A673 (cell line): ENCODE results near the gene RANBP10.

ENCODE experiments used
- EZH2 ChIP-seq: fragments of 200-600 bp; sonication (generic); IDR thresholded peaks from 2 replicates; pipeline ENCODE4 v1.6.1; 2017; ENCODE audit warnings: borderline replicate concordance, low read depth, mild to moderate bottlenecking, mixed read lengths, antibody characterized with exemption, low read length; ENCODE audit not compliant: poor library complexity, severe bottlenecking
- TF ChIP-seq, protein P1 (sequence below): fragments of 300-800, 200-600 bp; sonication (generic); conservative IDR thresholded peaks from 2 replicates; pipeline ENCODE4 v1.5.1; 2017; ENCODE audit warnings: low read depth, mild to moderate bottlenecking, antibody characterized with exemption, low read length, moderate library complexity, mixed read lengths

DNA sequence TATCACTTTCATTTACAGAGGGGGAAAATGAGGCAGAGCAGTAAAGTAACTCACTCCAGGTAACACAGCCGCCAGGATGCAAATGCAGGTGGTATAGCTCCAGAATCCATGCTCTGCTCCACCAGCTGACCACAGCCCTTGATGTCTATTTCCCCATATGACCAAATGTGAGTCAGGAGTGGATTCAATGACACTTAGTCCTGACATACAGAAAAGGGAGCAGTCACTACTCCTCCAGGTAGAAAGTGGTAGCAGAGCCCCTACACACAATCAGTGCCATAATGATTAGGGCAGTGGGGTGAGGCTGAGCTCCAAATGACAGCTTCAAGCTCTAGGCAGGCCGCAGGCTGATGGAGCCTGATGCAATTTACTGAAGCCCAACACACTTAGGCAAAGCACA is 44.0 kb downstream of the RANBP10 start:
- no peak for TF ChIP-seq EZH2
- TF ChIP-seq, protein P1, sequence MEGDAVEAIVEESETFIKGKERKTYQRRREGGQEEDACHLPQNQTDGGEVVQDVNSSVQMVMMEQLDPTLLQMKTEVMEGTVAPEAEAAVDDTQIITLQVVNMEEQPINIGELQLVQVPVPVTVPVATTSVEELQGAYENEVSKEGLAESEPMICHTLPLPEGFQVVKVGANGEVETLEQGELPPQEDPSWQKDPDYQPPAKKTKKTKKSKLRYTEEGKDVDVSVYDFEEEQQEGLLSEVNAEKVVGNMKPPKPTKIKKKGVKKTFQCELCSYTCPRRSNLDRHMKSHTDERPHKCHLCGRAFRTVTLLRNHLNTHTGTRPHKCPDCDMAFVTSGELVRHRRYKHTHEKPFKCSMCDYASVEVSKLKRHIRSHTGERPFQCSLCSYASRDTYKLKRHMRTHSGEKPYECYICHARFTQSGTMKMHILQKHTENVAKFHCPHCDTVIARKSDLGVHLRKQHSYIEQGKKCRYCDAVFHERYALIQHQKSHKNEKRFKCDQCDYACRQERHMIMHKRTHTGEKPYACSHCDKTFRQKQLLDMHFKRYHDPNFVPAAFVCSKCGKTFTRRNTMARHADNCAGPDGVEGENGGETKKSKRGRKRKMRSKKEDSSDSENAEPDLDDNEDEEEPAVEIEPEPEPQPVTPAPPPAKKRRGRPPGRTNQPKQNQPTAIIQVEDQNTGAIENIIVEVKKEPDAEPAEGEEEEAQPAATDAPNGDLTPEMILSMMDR: no peak
